Measurements from ENCODE around the gene ZSCAN16. TPM values are rescaled to one million over a fixed set of nuclear protein-coding genes. Genes with fewer than 3 reads are reported as not detected.

Gene ZSCAN16
- total and polyA plus RNA-seq, 2 donors (not counting 1 experiment from before 2014, with no cell fraction given): 5.4 to 15.4 TPM

DNA sequence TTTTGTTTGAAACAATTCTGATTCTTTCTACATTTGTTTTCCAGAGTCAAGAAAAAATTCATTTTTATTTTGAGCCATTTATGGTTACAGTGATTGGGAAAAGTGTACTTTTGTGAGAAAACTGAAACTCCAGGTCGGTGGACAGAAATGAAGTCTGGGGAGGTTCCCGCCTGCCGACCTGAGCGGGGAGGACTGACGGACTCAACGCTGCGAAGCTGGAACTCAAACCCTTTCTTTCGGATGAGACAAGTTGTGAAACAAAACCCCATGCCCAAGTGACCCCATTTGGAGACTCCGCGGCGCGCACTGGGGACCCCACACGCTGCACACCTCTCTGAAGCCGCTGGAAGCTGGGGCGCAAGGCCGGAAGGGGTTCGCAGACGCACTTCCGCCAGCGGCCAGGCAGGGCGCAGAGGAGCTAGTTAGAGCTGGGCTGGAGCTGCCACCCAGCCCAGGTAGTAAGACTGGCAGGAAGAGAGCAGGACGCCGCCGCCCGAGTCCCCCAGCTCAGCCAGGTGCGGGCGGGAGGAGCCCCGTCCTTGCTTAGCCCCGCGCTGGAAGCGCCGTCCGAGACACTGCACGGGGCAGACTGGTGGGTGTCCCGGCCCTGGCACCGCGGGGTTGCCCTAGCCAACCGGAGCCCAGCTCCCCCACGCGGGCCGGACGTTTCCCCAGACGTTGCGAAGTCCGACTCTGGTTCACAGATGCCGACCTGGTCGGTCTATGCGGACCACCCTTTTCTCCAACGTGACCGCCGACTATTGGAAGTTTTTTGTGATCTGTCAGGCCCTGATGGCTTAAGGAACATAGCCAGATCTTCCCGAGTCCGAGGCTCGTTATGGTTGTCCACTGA, 19.8 kb upstream of the ZSCAN16 start:
- H3K4me2 ChIP-seq (replicated peaks; ENCODE audit: low read depth, low read length, poor library complexity, severe bottlenecking): peak overlapping the region; percentile 83
- peak overlapping the region; percentile 95 for H3K4me3 Mint-ChIP-seq
- H3K27me3 Mint-ChIP-seq: peaks cover 4% of the 10 kb centered on the region
- no peaks in the 10 kb centered on the region for H3K79me2 ChIP-seq (ENCODE audit: control insufficient read depth, insufficient read depth, low read length)
- peak; percentile 92 for DNase-seq
- WGBS (ENCODE audit: insufficient coverage): under 1% methylated on average over 54 of the region's 54 CpGs
- peaks cover 13% of the 10 kb centered on the region for H3K4me1 Mint-ChIP-seq
- H2AFZ ChIP-seq (ENCODE audit: insufficient read depth, low read depth, low read length, poor library complexity, severe bottlenecking): peak overlapping the region; percentile 95
- H4K20me1 ChIP-seq (ENCODE audit: control insufficient read depth, insufficient read depth, low read length, poor library complexity, severe bottlenecking): no peaks in the 10 kb centered on the region
- peak overlapping the region; percentile 84 for H3K9ac ChIP-seq (ENCODE audit: low read length)
- TF ChIP-seq CTCF (IDR thresholded peaks at IDR 0.05) (peak; percentile 79), EZH2 (IDR thresholded peaks at IDR 0.05; ENCODE audit: borderline replicate concordance, insufficient read depth, low read depth, low read length, poor library complexity, severe bottlenecking) (no peak)
- ChIA-PET CTCF (interaction anchor here (0.9 to 2.7 kb wide), 17 partner anchors 10 to 927 kb away, joined by 3 to 25 read pairs (median 5); partner anchors contain the start of genes ZKSCAN3, ZKSCAN4, ZKSCAN8 and ZSCAN16), POLR2A (interaction anchor here (0.6 to 1.9 kb wide), 13 partner anchors 11 to 973 kb away, joined by 3 to 12 read pairs (median 4); partner anchors contain the start of genes ZKSCAN4, ZKSCAN8, ZNF165 and ZSCAN16)
- no peaks in the 10 kb centered on the region for H3K9me3 ChIP-seq (ENCODE audit: control extremely low read depth in 1 of 3, control insufficient read depth in 2 of 3, insufficient read depth in 1 of 3, low read length in 2 of 3)
- H3K27ac ChIP-seq (ENCODE audit: low read length in 2 of 2): peak overlapping the region; percentile 87 to 93
- H3K27me3 ChIP-seq (replicated peaks in 1 of 4; ENCODE audit: control extremely low read depth in 1 of 4, control insufficient read depth in 3 of 4, insufficient read depth in 4 of 4, low read length in 3 of 4): no peaks in the 10 kb centered on the region
- peak; percentile 97 for ATAC-seq (ENCODE audit: low read depth)
- no peaks in the 10 kb centered on the region for H3K36me3 ChIP-seq (replicated peaks in 1 of 2; ENCODE audit: control extremely low read depth in 1 of 2, control insufficient read depth in 1 of 2, extremely low read depth in 1 of 2, insufficient read depth in 2 of 2, low read length in 1 of 2)
- peak overlapping the region; percentile 69 to 78 (median 74) for H3K4me3 ChIP-seq (ENCODE audit: control extremely low read depth in 1 of 5, extremely low read depth in 1 of 5, insufficient read depth in 1 of 5, low read depth in 2 of 5, low read length in 4 of 5)
- intact Hi-C loops (cut with micrococcal nuclease): loop anchor here (1.0 to 2.0 kb wide), 6 partner anchors 20 to 252 kb away; partner anchors contain the start of genes ZKSCAN8 and ZSCAN16
- no peaks in the 10 kb centered on the region for H3K9me3 Mint-ChIP-seq (ENCODE audit: insufficient read depth)
- H3K27ac Mint-ChIP-seq: peak overlapping the region; percentile 96
- peaks cover 5 to 7% of the 10 kb centered on the region in 2 donors for H3K4me1 ChIP-seq (ENCODE audit: control insufficient read depth in 2 of 2, insufficient read depth in 2 of 2, low read length in 2 of 2)

Measured in B cell (primary cell).